ENCODE results near the gene PAFAH2.

The PAFAH2 gene

GRCh38 chr1:26009796-26010447 is 12.1 kb upstream of the PAFAH2 start:
- TF ChIP-seq CTCF (conservative IDR thresholded peaks at IDR 0.05), result no peak; the same call in 1 of the 2 replicates
- no peak for TF ChIP-seq ZFX (IDR thresholded peaks at IDR 0.05)
- no peak overlapping the region for H3K27ac ChIP-seq

GRCh38 chr1:26006710-26007109 is 8.8 kb upstream of the PAFAH2 start:
- TF ChIP-seq ZFX (IDR thresholded peaks at IDR 0.05) (no peak), CTCF (conservative IDR thresholded peaks at IDR 0.05) (no peak)
- no peak overlapping the region for H3K27ac ChIP-seq

- TF ChIP-seq ZFX (IDR thresholded peaks at IDR 0.05), result no peak
- no peak for TF ChIP-seq CTCF (conservative IDR thresholded peaks at IDR 0.05)
- H3K27ac ChIP-seq, result no peak overlapping the region
Measured at GRCh38 chr1:26005434-26006105, 7.7 kb upstream of the PAFAH2 start.

GRCh38 chr1:26003756-26004155 is 5.9 kb upstream of the PAFAH2 start:
- H3K27ac ChIP-seq, result no peak overlapping the region
- TF ChIP-seq CTCF (conservative IDR thresholded peaks at IDR 0.05), result no peak
- TF ChIP-seq ZFX (IDR thresholded peaks at IDR 0.05), result no peak

GRCh38 chr1:26003262-26003661 is 5.4 kb upstream of the PAFAH2 start:
- TF ChIP-seq ZFX (IDR thresholded peaks at IDR 0.05) (no peak), CTCF (conservative IDR thresholded peaks at IDR 0.05) (no peak)
- no peak overlapping the region for H3K27ac ChIP-seq

GRCh38 chr1:25999041-25999800 is 1.4 kb upstream of the PAFAH2 start:
- TF ChIP-seq CTCF (conservative IDR thresholded peaks at IDR 0.05) (no peak), ZFX (IDR thresholded peaks at IDR 0.05) (no peak)
- no peak overlapping the region for H3K27ac ChIP-seq

Measured in C4-2B (cell line).